Mesenteric fat pad (tissue), 1 donor: ENCODE results near the gene EMX2. TPM values are rescaled to one million over a fixed set of nuclear protein-coding genes. Genes with fewer than 3 reads are reported as not detected.

ENCODE experiments used
- DNase-seq: peaks from one replicate; pipeline ENCODE4 v3.0.0-alpha.2; 2020; ENCODE audit warnings: low spot score
- total RNA-seq: library from RNA; stranded (reverse); fragmentation: NEBNext Ultra II Directional; extraction: Animal tissue kit (Norgen Biotek cat#: 25700); gene quantifications from one replicate; pipeline ENCODE4 v1.2.1, GENCODE V29; 2021
- donor health status: DM: yes; HTN: yes; CAD: no.

The EMX2 gene
- total RNA-seq, 1 donor from 2014 or later, result 2.4 TPM

DNA sequence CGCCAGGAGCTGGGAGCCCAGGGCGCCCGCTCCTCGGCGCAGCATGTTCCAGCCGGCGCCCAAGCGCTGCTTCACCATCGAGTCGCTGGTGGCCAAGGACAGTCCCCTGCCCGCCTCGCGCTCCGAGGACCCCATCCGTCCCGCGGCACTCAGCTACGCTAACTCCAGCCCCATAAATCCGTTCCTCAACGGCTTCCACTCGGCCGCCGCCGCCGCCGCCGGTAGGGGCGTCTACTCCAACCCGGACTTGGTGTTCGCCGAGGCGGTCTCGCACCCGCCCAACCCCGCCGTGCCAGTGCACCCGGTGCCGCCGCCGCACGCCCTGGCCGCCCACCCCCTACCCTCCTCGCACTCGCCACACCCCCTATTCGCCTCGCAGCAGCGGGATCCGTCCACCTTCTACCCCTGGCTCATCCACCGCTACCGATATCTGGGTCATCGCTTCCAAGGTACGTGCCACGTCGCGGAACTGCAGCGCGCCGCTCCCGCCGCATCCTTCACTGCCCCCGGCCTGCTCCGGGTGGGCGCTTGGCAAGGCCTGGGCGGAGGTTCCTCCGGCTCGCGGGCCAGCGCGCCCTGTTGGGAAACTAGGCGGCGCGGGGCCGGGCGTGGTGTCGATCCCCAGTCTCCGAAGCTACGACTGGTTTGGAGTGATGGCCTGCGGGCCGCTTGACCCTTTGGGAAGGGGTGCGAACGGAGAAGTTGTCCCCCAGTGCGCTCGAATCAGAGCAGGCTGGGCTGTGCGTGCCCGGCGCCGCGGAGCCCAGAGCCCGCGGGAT lies 868 bp downstream of the EMX2 start:
- DNase-seq, result no peak

GRCh38 chr10:117544004-117544701 lies 1.6 kb downstream of the EMX2 start:
- DNase-seq, result no peak

GRCh38 chr10:117544711-117545140 lies 2.2 kb downstream of the EMX2 start:
- DNase-seq, result no peak

GRCh38 chr10:117545141-117546019 lies 2.8 kb downstream of the EMX2 start:
- peak; percentile 87 for DNase-seq

DNA sequence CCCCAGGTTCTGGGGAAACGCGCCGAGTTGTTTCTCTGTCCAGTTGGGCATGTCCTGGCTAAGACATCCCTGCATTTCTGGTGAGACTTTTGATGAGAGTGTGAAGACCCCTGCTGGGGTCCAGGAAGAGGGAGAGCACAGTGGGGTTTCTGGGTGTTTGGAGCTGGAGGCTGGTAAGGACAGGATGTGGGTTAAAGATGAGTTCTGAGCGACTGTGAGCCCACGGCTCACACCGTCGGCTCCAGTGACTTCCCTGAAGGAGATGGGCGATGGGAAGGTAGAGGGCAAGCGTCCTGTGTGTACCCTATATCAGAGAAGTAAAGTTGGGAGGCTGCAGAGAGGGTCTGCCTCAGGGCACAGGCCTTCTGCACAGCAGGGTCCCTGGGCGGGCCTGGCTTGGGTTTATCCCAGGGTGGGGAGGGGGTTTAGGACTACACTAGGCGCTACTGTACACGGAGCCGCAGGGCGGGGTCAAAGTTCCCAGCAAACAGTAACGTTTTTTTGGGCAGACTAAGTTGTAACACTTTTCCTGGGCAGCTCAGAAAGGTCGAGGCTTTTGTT lies 3.6 kb downstream of the EMX2 start:
- peak; percentile 69 for DNase-seq

- DNase-seq, result peak; percentile 87
Observed at GRCh38 chr10:117546581-117547015, 4.1 kb downstream of the EMX2 start.

GRCh38 chr10:117547016-117547715 lies 4.6 kb downstream of the EMX2 start:
- DNase-seq, result peak; percentile 60

DNA sequence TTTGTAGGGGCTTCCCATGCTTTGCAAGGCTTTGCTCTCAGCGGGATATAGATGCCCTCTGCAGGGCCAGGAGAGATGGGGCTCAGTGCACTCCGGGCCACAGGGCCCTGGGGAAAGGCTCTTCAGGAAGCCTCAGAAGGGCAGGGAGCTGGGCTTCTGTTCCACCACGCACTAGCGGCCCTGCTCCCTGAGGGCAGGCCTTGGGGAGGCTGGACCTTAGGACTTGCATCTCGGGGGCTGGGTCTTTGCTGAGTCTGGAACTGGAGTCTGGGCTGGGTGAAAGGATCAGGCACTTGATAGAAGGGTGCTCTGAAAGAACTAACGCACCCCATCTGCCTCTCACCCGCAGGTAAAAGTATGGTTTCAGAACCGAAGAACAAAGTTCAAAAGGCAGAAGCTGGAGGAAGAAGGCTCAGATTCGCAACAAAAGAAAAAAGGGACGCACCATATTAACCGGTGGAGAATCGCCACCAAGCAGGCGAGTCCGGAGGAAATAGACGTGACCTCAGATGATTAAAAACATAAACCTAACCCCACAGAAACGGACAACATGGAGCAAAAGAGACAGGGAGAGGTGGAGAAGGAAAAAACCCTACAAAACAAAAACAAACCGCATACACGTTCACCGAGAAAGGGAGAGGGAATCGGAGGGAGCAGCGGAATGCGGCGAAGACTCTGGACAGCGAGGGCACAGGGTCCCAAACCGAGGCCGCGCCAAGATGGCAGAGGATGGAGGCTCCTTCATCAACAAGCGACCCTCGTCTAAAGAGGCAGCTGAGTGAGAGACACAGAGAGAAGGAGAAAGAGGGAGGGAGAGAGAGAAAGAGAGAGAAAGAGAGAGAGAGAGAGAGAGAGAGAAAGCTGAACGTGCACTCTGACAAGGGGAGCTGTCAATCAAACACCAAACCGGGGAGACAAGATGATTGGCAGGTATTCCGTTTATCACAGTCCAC lies 5.4 kb downstream of the EMX2 start:
- DNase-seq, result no peak

- DNase-seq, result no peak
Observed at GRCh38 chr10:117549100-117549585, 6.6 kb downstream of the EMX2 start.

- DNase-seq, result no peak
Observed at GRCh38 chr10:117550076-117550475, 7.5 kb downstream of the EMX2 start.

GRCh38 chr10:117550599-117551329 lies 8.2 kb downstream of the EMX2 start:
- no peak for DNase-seq

DNA sequence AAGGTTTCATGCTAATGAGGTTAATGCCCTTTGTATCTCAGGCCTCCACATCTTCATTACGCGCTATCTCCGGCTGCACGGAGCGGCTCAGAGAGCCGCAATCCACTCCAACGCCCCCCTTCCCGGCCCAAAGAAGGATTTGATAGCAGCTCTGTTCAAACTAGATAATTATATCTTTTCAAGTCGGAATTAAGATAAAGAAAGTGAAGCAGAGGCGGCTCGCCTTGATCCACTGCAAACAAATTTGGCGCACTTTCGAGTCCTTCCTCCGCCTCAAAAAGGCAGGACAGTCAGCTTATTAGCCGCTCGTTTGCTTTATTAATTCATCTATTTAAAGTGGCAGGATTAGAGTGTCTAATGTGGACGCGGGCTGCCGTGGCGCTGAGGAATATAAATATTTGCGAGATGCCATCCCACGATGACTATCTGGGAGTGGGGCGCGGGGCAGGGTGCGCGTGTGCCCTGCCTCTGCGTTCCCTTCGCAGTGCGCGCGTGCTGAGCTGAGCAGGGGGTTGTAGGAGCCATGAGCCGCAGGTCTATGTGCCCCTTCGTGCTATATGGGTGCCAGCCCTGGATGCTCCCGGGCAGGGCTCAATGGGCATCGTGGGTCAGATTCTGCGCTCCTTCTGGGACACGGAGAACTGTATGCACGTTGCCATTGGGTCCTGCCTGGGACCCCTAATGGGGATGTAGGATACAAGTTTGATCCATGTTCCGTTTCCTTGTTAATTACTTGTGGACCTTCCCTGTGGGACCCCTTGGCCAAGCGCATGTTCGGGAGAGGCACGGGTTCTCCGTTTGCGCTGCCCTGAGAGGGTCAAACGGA lies 9.0 kb downstream of the EMX2 start:
- DNase-seq, result no peak

DNA sequence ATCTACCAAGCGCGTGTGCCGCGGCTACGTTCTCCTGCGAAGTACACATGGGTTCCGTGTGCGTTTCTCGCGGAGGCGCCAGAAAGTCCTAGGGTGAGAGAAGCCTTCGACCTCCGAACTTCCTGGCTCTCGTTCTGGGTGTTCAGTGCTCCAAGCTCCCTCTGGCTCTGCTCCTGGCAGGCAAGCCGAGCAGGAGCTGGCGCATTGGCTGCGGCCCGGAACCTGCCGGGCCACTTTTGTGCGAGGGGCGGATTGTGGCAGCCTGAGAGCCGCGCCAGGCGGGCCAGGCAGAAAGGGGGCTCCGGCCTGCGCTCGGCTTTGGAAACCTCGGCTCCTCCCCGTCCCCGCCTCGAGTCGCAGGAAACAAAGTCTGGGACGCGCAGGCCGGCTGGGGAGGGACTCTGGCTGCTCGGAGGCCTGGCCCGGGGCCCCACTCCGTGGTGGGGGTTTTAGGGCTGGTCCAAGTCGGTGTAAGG lies 9.6 kb downstream of the EMX2 start:
- no peak for DNase-seq

DNA sequence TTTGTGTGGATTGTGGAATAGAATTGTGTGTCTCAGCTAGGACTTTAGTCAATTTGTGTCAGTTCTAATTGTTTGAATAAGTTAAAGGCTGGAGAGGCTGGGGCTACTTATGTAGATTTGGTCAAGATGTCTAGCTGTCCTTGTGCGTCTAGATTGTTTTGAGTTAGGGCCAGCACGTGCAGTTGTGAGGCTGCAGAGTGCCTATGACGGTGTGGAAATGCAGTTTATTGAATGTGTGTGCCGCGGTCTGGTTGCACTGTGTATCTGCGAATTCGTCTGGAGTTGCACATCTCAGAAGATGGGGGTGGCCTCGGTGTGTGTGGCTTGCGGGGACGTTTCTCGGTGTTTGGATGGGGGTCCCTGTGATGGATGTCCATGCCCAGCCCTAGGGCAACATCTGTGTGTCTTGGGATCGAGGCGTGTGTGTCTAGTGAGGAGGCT lies 10.2 kb downstream of the EMX2 start:
- no peak for DNase-seq

DNA sequence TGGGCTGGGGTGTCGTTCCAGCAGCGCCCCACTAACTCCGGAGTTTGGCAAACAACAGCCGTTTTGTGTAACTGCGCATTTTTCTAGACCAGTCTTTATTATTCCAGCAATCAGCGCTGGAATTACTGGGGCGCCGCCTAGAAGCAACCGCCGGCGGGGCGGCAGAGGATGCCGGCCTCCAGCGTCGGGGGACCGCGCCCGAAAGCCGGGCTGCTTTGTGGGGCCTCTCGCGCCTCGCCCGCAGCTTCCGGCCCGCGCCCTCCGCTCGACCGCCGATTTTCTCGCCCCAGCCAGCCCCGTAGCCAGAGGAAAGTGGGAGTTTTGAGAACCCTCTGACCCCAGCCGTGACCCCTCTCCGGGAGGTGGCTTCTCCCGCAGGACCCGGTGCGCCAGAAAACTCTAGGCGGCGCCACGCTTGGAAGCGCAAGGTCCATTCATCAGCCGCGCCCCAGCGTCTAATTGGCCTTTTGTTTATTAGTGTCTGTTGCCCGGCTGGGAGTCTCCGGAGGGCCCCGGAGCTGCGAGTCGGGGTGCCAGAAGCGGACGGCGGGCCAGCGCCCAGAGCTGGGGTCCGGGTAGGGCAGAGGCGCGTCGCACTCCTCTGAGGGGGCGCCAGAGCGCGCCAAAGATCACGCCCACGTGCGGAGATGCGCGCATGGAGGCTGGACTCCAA lies 10.7 kb downstream of the EMX2 start:
- DNase-seq, result no peak

DNA sequence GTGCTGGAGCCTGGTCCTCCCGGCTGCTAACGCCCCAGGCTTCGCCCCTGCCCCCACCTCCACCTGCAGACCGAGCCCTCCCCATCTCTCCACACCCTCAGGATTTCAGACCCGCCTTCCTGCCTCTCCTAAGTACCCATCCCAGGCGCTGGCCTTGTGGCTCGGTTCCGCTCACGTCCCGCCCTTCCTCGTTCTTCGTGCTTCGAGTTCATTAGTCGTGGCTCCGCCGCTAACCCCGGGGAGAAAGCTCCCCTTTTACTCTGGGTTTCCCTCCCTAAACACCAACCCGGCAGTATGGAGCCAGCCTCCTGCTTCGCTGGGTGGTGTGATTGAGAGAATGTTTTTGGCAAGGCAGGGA lies 11.2 kb downstream of the EMX2 start:
- no peak for DNase-seq

- no peak for DNase-seq
Observed at GRCh38 chr10:117554241-117554814, 11.8 kb downstream of the EMX2 start.
